HG03565 (cell line): Measurements from ENCODE around the gene EXO1.
A peak's percentile ranks its signal among the peaks of the same experiment; 100 is the strongest.
"Not testable (repeated sequence)": the region's sequence is repeated elsewhere in the genome, so short reads cannot be mapped to it uniquely, and the experiment has no call there.

ENCODE experiments used
- ATAC-seq: cut with Tn5 transposase; IDR thresholded peaks from one replicate; pipeline ENCODE4 v1.9.1; 2021; ENCODE audit warnings: mild to moderate bottlenecking, moderate library complexity; ENCODE audit not compliant: unreplicated experiment

Gene EXO1

GRCh38 chr1:241834733-241835377 lies 13.1 kb upstream of the EXO1 start:
- no peak for ATAC-seq

- ATAC-seq: no peak
These were observed 11.1 kb upstream of the EXO1 start for GRCh38 chr1:241836941-241837340.

- no peak for ATAC-seq
These were observed 10.6 kb upstream of the EXO1 start for GRCh38 chr1:241837416-241837815.

- no peak for ATAC-seq
These were observed 10.1 kb upstream of the EXO1 start for GRCh38 chr1:241837901-241838300.

GRCh38 chr1:241838897-241839296 lies 9.1 kb upstream of the EXO1 start:
- ATAC-seq: no peak

GRCh38 chr1:241839369-241839979 lies 8.5 kb upstream of the EXO1 start:
- ATAC-seq: peak; percentile 45

GRCh38 chr1:241840164-241840563 lies 7.8 kb upstream of the EXO1 start:
- ATAC-seq: no peak

- ATAC-seq: no peak
These were observed 6.3 kb upstream of the EXO1 start for GRCh38 chr1:241841691-241842090.

GRCh38 chr1:241842565-241842964 lies 5.4 kb upstream of the EXO1 start:
- ATAC-seq: no peak

- no peak for ATAC-seq
These were observed 3.4 kb upstream of the EXO1 start for GRCh38 chr1:241844593-241844992.

- ATAC-seq: no peak
These were observed 1.6 kb upstream of the EXO1 start for GRCh38 chr1:241846375-241846774.

- ATAC-seq: no peak
These were observed 1.0 kb upstream of the EXO1 start for GRCh38 chr1:241846862-241847539.

GRCh38 chr1:241847540-241847795 lies 536 bp upstream of the EXO1 start:
- ATAC-seq: no peak

GRCh38 chr1:241848686-241849344 lies 811 bp downstream of the EXO1 start:
- ATAC-seq: no peak

GRCh38 chr1:241849345-241849695 lies 1.3 kb downstream of the EXO1 start:
- ATAC-seq: no peak

- ATAC-seq: not testable (repeated sequence)
These were observed 7.6 kb downstream of the EXO1 start for GRCh38 chr1:241855545-241856140.

- peak; percentile 91 for ATAC-seq
These were observed 9.1 kb downstream of the EXO1 start for GRCh38 chr1:241857131-241857530.

- no peak for ATAC-seq
These were observed 12.9 kb downstream of the EXO1 start for GRCh38 chr1:241860922-241861321.

GRCh38 chr1:241869022-241869421 lies 21.0 kb downstream of the EXO1 start:
- no peak for ATAC-seq

- no peak for ATAC-seq
These were observed 22.3 kb downstream of the EXO1 start for GRCh38 chr1:241870336-241870735.

GRCh38 chr1:241870746-241871430 lies 22.9 kb downstream of the EXO1 start:
- no peak for ATAC-seq
